ENCODE results near the gene MFSD2A.

GRCh38 chr1:39954870-39955546 lies at the start of gene MFSD2A:
- peak; percentile 91 for TF ChIP-seq POLR2A (IDR thresholded peaks at IDR 0.05; ENCODE audit: low read depth, low read length)
- TF ChIP-seq TAF1 (IDR thresholded peaks at IDR 0.05; ENCODE audit: low read depth, low read length), result peak; percentile 65; the same call in 1 of the 2 replicates
- TF ChIP-seq POLR2AphosphoS5 (IDR thresholded peaks at IDR 0.05; ENCODE audit: low read depth, low read length), result peak; percentile 78
- no peak for TF ChIP-seq PAX5 (IDR thresholded peaks at IDR 0.05; ENCODE audit: insufficient read depth, low read length, severe bottlenecking)

All from GM12891 (cell line).